ENCODE results near the gene KLHDC7B. TPM values are rescaled to one million over a fixed set of nuclear protein-coding genes. Genes with fewer than 3 reads are reported as not detected.
A peak's percentile ranks its signal among the peaks of the same experiment; 100 is the strongest.

KLHDC7B gene
- total RNA-seq, 1 experiment from 2014 or later: not detected

GRCh38 chr22:50582493-50583293 is 37.0 kb downstream of the KLHDC7B start, which contains the start of gene CHKB:
TSS of gene CHKB (minus strand) at chr22:50582849. CDS start at chr22:50582781, 68 bp downstream.
- Histone ChIP-seq H3K4me2 (ENCODE audit: low read length) (peak within 1 kb of the TSS; percentile 92), H3F3A (ENCODE audit: low read length, unreplicated experiment) (no peaks in the 10 kb centered on the region), H3K9me3 (ENCODE audit: low read length) (no peaks in the 10 kb centered on the region), H3K27ac (ENCODE audit: low read length) (peak within 1 kb of the TSS; percentile 66), H3K27me3 (ENCODE audit: low read length) (no peaks in the 10 kb centered on the region), H4K20me1 (ENCODE audit: low read length) (no peaks in the 10 kb centered on the region), H2AFZ (ENCODE audit: low read length) (peak within 1 kb of the TSS; percentile 97), H3K4me1 (ENCODE audit: insufficient read depth, low read length) (peaks cover 5% of the 10 kb centered on the region), H3K4me3 (ENCODE audit: low read length) (peak within 1 kb of the TSS; percentile 77), H3K36me3 (ENCODE audit: low read depth, low read length) (no peaks in the 10 kb centered on the region), H3K9me2 (replicated peaks; ENCODE audit: low read length) (no peaks in the 10 kb centered on the region), H3K9ac (ENCODE audit: low read length) (peak within 1 kb of the TSS; percentile 97), H3K79me2 (ENCODE audit: low read length) (peaks cover 18% of the 10 kb centered on the region)
- peak; percentile 96 for DNase-seq
- ChIA-PET CTCF (interaction anchor here (0.6 kb wide), 1 partner anchor 36 kb away, joined by 3 read pairs; no protein-coding TSS in a partner anchor), POLR2A (ENCODE audit: unreplicated experiment) (interaction anchor here (0.6 kb wide), 1 partner anchor 57 kb away, joined by 3 read pairs; the partner anchor contains the start of gene SCO2)
- TF ChIP-seq EZH2 (IDR thresholded peaks at IDR 0.05; ENCODE audit: low read length, unreplicated experiment): no peak
- TF ChIP-seq CTCF (conservative IDR thresholded peaks at IDR 0.05; ENCODE audit: low read depth, low read length): no peak
- no peak for TF ChIP-seq EZH2phosphoT487 (IDR thresholded peaks at IDR 0.05; ENCODE audit: borderline replicate concordance, low read length)
- intact Hi-C loops (cut with micrococcal nuclease): loop anchor here (2.0 to 5.0 kb wide), 2 partner anchors 50 to 110 kb away; no protein-coding TSS in a partner anchor
- no TSS peak for BruUV-seq (replicated peaks)
- peak; percentile 95 for ATAC-seq

- POLR2A ChIA-PET (ENCODE audit: unreplicated experiment): interaction anchor here (0.6 kb wide), 1 partner anchor 58 kb away, joined by 3 read pairs; the partner anchor contains the start of gene SCO2
- peaks cover 5% of the 10 kb centered on the region for H3K4me1 ChIP-seq (ENCODE audit: insufficient read depth, low read length)
- H3K9me3 ChIP-seq (ENCODE audit: low read length): no peaks in the 10 kb centered on the region
- no peaks in the 10 kb centered on the region for H3K27me3 ChIP-seq (ENCODE audit: low read length)
- DNase-seq (no peak), ATAC-seq (peak; percentile 27)
- BruUV-seq (replicated peaks): TSS peak; percentile 72
- H2AFZ ChIP-seq (ENCODE audit: low read length): peak overlapping the region; percentile 84
- no peaks in the 10 kb centered on the region for H3F3A ChIP-seq (ENCODE audit: low read length, unreplicated experiment)
- no peaks in the 10 kb centered on the region for H4K20me1 ChIP-seq (ENCODE audit: low read length)
- CTCF ChIA-PET: interaction anchor here (0.6 kb wide), 1 partner anchor 36 kb away, joined by 3 read pairs; no protein-coding TSS in a partner anchor
- no peaks in the 10 kb centered on the region for H3K9me2 ChIP-seq (replicated peaks; ENCODE audit: low read length)
- peak overlapping the region; percentile 97 for H3K9ac ChIP-seq (ENCODE audit: low read length)
- TF ChIP-seq EZH2 (IDR thresholded peaks at IDR 0.05; ENCODE audit: low read length, unreplicated experiment) (no peak), EZH2phosphoT487 (IDR thresholded peaks at IDR 0.05; ENCODE audit: borderline replicate concordance, low read length) (no peak), CTCF (conservative IDR thresholded peaks at IDR 0.05; ENCODE audit: low read depth, low read length) (no peak)
- peak overlapping the region; percentile 77 for H3K4me3 ChIP-seq (ENCODE audit: low read length)
- peaks cover 18% of the 10 kb centered on the region for H3K79me2 ChIP-seq (ENCODE audit: low read length)
- H3K27ac ChIP-seq (ENCODE audit: low read length): no peak overlapping the region
- intact Hi-C loops (cut with micrococcal nuclease): loop anchor here (2.0 to 5.0 kb wide), 2 partner anchors 51 to 109 kb away; no protein-coding TSS in a partner anchor
- H3K4me2 ChIP-seq (ENCODE audit: low read length): peak overlapping the region; percentile 92
- H3K36me3 ChIP-seq (ENCODE audit: low read depth, low read length): no peaks in the 10 kb centered on the region
Measured at GRCh38 chr22:50583294-50583861, 37.7 kb downstream of the KLHDC7B start.
